ENCODE data around the gene MCTP2.
"Not testable (repeated sequence)": the region's sequence is repeated elsewhere in the genome, so short reads cannot be mapped to it uniquely, and the experiment has no call there.

The MCTP2 gene

DNA sequence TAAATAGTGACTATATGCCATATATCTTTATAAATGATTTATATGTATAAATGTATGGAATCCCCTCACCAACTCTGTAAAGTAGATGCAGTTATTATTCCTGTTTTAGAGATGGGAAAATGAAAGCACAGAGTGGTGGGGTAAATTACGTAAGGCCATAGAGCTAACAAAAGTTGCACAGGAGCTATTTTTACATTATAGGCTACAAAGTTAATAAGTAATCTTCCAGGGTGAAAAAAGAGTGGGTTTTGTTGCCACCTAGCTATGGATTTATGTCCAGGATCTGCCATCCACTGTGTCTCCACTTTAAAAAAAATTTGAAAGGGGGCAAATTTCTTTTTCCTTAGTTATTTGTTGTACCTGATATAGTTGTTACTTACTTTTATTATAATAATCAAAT lies 235.7 kb downstream of the MCTP2 start:
- DNase-seq = no peak

DNA sequence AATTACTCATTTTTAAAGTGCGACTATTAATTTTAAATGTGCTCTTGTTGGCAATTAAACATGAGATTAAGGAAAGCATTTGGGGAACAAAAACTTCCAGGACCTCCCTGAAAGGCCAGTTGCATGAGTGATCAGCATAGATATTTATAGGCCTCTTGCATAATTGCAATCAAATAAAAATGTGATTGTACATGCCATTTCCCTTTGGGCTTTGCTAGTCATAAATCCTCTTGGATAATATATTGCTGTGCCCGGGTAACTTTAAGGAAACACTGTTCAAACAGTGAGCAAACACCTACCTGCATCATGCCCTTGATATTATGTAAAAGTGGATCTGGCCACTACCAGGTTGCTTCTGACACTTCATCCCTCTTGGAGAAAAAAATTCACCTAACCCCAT lies 239.1 kb downstream of the MCTP2 start:
- no peak for DNase-seq

DNA sequence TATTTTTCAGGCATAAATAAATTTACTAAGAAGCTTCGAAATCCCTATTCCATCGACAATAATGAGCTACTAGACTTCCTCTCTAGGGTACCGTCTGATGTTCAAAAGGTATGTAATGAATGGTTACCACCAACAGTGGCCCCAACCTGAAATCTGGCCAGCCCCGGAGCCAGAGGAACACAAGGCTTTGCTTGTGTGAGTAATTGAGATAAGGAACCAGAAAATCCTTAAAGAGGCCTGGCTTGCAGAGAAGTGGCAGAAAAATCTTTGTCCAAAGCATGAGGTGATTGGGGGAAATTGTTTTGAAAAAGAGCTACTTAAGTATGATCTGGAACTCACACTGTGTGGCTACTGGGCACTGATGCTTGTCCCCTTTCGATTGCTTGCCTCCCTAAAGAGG lies 245.3 kb downstream of the MCTP2 start:
- peak; percentile 76 for DNase-seq

DNA sequence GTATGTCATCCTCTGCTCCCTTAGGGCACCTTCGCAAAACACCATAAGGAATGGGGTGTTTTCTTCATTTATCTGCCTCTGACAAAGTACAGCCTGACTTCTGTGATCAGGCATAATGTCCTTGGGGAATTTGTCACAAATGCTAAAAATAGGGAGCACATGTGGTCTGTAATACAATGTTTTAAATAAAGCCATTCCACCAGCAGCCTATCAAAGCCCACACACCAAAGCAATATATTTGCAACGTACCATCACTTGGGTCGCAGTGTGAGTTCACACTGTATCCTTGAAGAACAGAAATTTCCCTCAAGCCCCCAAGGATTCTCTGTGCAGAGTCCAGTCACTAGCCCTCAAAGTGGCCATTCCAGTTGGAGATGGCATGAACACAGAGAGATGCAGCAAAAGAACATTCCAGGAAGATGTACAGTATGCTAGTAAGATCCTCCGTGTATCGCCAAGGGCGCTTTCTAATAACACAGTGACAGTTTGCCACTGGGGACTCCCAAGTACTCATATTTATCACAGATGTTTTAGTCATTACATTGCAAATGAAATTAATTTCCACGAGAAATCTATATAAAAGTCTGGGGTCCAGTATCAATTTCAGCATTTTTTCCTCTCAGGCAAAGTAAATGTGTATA lies 246.7 kb downstream of the MCTP2 start:
- no peak for DNase-seq

DNA sequence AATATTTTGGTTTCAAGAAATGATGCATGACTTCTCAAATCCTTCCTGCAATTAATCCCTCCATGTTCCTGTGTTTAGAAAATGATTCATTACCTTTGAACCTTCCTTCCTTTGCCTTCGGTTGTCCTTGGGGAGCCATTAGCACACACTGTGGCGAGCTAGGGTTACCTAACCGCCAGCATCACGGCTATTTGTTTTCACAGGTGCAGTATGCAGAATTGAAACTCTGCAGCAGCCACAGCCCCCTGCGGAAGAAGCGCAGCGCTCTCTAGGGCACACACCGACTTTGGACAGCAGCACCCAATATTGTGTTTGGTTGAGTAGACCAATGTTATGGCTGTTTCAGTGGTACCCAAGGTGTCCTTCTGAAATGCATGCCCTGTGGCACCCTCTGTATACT lies 247.4 kb downstream of the MCTP2 start:
- DNase-seq = no peak

DNA sequence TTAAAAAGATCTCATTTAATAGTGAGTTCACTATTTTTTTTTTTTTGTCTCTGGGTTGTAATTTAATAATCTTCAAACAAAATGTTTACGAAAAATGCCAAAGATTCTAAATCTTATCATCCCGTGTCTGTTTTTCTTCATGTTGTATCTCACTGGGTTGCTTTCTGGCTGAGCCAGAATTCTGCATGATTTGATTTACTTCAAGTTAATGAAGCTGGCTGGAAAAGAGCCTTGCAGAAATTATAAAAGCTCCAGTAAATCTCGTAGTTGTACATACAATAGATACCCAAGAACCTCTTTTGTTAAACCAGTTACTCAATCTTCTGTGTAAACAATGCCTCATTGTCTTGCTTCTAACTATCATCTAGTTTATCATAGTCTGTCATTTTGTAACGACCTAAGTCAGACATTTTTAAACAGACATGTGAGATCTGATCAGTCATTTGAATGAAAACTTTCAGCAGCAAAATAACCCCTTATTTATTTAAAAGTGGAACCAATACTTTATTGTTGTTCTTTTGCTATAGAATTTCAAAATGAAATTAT lies 249.0 kb downstream of the MCTP2 start:
- no peak for DNase-seq

DNA sequence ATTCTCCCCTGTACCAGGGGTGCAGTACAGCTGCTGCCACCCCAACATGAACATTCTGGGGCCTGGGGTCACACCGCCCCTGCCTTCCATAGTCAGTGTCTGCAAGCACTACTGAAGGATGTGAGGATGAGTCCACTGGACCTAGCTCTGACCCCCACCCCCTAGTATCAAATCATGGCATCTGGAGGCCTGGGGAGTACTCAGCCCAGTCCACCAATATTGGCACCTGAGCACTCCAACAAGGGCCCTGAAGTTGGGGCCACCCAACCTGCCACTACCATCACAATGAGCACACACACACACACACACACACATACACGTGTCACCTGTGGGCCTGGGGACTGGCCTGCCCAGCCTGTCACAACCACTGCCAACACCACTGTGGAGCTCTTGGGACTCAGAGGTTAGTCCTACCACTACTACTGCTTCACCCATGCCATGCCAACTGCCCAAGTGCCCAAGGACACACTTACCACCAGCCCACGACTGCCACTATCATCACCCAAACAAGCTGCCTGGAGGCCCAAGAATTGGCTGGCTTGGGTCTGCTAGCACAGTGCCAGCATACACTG lies 253.9 kb downstream of the MCTP2 start:
- DNase-seq = no peak

DNA sequence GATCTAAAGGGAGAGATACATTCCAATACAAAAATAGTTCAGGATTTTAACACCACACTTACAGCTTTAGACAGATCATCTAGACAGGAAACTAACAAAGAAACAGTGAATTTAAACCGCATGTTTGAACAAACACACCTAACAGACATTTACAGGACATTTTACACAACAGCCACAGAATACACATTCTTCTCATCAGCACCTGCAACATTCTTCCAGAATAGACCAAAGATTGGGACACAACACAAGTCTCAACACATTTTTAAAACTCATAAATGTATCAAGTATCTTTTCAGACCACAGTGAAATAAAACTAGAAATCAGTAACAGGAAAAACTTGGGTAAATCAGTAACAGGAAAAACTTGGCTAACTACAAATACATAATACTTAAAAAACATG lies 256.3 kb downstream of the MCTP2 start:
- DNase-seq = no peak

DNA sequence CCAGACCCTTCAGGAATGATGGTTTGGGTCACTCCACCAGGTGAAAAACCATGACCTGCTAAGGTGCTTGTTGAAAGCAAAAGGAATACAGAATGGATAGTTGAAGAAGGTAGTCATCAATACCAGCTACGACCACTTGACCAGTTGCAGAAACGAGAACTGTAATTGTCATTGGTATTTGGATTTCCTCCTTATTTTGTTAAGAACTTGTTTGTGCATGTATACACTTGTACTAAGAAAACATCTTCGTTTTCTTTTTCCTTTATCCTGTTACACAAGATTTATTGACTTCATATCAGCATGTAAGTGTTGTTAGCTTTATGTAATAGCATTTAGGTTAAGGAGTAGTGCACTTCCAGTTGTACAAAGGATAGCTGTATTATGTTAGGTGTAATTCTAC lies 261.8 kb downstream of the MCTP2 start:
- no peak for DNase-seq

DNA sequence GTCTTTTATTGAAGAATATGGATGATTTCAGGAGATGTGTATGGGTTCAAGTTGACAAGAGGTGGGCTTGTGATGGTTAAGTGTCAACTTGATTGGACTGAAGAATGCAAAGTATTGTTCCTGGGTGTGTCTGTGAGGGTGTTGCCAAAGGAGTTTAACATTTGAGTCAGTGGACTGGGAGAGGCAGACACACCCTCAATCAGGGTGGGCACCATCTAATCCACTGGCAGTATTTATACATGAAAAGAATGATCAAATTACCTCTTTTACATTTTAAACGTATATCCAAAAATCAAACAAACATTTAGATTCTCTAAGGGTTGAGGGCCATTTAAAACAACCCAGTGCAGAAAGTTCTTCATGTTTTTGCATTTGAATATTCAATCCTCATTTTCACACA lies 262.2 kb downstream of the MCTP2 start:
- not testable (repeated sequence) for DNase-seq

DNA sequence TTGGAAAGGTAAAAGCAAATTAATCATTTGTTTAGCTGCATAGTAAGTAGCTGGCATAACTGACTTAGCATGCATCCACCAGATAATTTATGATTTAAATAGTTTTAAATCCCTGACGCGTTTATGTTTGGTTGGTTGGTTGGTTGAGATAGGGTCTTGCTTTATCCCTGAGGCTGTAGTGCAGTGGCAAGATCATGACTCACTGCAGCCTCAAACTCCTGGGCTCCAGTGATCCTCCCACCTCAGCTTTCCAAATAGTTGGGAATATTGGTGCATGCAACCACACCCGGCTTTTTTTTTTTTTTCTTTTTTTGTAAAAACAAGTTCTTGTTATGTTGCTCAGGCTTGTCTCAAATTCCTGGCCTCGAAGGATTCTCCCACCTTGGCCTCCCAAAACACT lies 263.4 kb downstream of the MCTP2 start:
- no peak for DNase-seq

DNA sequence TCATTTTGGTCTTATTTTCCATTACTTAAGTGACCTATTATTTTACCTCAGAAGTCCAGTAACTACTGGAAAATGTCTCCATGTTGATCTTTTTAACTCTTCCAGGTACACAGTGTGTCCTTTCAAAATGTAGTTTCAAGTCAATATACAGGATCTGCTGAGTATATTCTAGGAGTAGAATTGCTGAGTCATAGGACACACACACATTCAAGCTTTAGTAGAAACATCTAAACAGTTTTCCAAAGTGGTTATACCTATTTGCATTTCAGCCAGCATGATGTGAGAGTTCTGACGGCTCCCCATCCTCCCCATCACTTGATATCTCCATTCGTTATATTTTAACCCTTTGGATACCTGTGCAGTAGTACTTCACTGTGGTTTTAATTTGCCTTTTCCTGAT lies 271.9 kb downstream of the MCTP2 start:
- DNase-seq = no peak

DNA sequence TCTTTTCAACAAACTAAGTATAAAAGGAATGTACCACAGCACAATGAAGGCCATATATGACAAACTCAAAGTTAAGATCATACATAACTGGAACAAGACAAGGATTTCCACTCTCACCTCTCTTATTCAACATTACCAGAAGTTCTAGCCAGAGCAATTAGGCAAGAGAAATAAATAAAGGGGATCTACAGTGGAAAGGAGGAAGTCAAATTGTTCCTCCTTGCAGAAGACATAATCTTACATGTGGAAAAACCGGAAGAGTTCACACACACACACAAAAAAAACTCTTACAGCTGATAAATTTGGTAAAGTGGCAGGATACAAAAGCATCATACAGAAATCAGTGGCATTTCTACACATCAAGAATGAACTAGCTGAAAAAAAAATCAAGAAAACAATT lies 277.9 kb downstream of the MCTP2 start:
- DNase-seq = no peak

DNA sequence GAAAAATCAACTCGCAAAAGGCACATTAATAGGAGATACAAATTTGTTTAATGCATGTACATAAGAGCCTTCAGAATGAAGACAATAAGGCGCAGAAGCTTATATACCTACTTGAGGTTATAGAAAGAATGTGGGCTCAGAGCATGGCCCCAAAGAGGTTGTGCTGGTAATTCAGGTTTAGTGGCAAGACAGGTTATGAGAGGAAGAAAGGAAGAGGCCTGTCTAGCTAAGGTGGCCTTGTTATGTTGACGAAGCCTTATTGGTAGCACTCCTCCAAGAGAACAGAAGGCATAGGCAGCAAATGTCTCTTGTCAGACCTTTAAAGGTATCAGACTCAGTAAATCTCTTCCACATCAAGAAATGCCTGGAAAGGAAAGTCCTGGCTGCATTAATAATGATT lies 290.8 kb downstream of the MCTP2 start:
- no peak for DNase-seq

DNA sequence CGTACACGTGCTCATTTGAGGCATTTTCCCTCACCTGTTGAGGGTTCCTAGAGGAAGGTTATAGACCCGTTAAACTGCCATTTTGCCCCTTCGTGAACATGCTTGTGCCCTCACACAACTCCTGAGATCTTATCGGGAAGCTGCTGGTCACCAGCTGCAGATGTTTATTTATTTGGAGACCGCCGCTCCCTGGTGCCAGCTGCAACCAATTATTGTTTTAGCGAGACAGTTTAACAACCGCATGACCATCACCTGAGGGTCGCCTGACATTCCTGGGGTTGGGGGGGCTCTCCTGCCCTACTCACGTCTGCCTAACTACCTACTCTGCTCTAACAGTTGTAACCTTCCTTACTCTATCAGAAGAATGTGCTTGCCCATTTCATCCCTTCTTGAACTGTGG lies 292.5 kb downstream of the MCTP2 start:
- DNase-seq = peak; percentile 45

DNA sequence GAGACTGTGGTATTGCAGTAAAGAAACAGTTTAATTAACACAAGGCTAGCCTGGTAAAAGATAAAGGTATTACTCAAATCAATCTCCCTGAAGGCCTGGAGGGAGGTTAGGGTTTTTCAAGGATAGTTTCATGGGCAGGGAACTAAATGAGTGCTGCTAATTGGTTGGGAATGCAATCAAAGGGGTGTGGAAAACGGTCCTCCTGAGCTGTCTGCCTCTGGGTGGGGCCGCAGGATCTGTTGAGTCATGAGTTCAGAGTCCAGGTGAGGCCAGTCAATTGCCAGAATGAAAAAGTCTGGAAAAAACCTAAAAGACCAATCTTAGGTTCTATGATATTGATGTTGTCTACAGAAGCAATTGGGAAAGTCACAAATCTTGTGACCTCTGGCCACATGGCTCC lies 293.2 kb downstream of the MCTP2 start:
- DNase-seq = no peak

DNA sequence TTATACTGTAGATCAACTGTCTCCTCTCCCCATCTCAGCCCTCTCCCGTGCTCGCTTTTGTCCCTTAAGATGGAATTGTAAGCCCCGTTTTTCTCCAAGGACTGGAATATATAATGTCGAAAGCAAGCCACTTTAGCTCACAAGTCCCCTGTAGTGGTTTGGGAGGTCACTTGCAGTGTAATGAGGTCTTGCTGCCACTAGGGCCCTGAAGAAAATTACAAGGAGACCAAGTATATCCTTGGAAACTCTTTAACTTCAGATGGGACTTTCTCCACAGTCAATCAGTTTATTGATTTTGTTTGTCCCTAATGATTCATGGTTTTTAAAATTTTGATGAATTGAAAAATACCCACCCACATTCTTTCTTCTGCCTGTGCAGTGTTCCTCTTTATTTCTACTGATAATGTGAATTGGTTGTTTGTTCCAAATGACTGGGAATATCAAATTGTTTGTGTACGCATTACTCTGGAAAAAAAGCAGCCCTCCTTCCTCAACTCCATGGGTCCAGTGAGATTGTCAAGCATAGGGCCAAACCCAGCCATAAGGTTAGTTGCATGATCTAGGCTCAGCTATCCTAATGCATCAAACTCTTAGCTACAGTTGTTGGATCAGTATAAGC lies 294.8 kb downstream of the MCTP2 start:
- DNase-seq = peak; percentile 59

DNA sequence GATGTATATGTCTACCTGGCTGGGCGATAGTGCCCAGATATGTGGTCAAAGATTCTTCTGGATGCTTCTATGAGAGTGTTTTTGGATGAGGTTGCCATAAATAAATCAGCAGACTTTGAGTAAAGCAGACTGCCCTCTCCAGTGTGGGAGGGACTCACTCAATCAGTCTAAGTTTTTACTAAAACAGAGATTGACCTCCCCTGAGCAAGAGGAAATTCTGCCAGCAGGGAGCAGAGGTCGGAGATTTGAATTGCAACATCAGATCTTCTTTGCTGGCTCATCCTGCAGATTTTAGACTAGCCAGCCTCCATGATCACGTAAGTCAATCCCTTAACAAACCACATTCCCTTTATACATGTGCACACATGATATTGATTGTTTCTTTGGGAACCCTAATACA lies 300.9 kb downstream of the MCTP2 start:
- DNase-seq = no peak
